OCI-LY3 (cell line): ENCODE results near the gene OR10H5.
"Not testable (repeated sequence)": the region's sequence is repeated elsewhere in the genome, so short reads cannot be mapped to it uniquely, and the experiment has no call there.

Experiments
- EZH2phosphoT487 ChIP-seq: fragments of 200-600 bp; shearing (Covaris generic); IDR thresholded peaks from 2 replicates; pipeline ENCODE4 v1.6.1; 2018; ENCODE audit warnings: antibody characterized with exemption, mixed run types, low read depth
- TF ChIP-seq, protein P1 (sequence below): fragments of 200-600, 300-600 bp; sonication (generic); IDR thresholded peaks from 2 replicates; pipeline ENCODE4 v1.5.1; 2014; ENCODE audit warnings: antibody characterized with exemption, low read length, low read depth

DNA sequence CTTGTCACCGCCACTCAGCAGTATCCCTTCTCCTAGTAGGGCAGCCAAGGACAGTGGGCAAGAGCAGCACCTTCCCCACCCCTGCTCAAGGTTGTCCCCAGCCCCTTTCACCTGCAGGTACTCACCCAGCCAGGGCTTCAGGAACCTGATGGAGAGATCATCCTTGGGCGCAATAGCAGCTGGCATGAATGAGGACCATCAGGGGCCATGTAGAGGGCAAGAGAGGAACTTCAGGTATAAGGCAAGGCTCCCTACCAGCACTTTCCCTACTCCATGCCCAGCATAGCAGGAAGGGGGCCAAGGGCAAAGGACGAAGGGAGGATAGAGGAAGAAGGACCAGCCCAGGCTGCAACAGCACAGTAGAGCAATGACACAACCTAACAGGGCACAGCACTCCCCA lies 13.3 kb upstream of the OR10H5 start:
- TF ChIP-seq, protein P1, sequence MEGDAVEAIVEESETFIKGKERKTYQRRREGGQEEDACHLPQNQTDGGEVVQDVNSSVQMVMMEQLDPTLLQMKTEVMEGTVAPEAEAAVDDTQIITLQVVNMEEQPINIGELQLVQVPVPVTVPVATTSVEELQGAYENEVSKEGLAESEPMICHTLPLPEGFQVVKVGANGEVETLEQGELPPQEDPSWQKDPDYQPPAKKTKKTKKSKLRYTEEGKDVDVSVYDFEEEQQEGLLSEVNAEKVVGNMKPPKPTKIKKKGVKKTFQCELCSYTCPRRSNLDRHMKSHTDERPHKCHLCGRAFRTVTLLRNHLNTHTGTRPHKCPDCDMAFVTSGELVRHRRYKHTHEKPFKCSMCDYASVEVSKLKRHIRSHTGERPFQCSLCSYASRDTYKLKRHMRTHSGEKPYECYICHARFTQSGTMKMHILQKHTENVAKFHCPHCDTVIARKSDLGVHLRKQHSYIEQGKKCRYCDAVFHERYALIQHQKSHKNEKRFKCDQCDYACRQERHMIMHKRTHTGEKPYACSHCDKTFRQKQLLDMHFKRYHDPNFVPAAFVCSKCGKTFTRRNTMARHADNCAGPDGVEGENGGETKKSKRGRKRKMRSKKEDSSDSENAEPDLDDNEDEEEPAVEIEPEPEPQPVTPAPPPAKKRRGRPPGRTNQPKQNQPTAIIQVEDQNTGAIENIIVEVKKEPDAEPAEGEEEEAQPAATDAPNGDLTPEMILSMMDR, result not testable (repeated sequence)
- TF ChIP-seq EZH2phosphoT487, result not testable (repeated sequence)
